Kidney capillary endothelial cell (primary cell): ENCODE measurements around the gene CORO2B.

Source experiments
- DNase-seq: peaks from one replicate; pipeline ENCODE4 v3.0.0-alpha.2; 2018; ENCODE audit warnings: low spot score

CORO2B gene

GRCh38 chr15:68554721-68555678 is 23.8 kb upstream of the CORO2B start:
- no peak for DNase-seq

- no peak for DNase-seq
Measured at GRCh38 chr15:68555679-68556037, 23.1 kb upstream of the CORO2B start.

GRCh38 chr15:68556139-68556990 is 22.4 kb upstream of the CORO2B start:
- DNase-seq: no peak

GRCh38 chr15:68557469-68558317 is 21.1 kb upstream of the CORO2B start:
- no peak for DNase-seq

- DNase-seq: peak; percentile 28
Measured at GRCh38 chr15:68558318-68559305, 20.2 kb upstream of the CORO2B start.

GRCh38 chr15:68559345-68560310 is 19.2 kb upstream of the CORO2B start:
- peak; percentile 79 for DNase-seq

- no peak for DNase-seq
Measured at GRCh38 chr15:68560501-68561113, 18.2 kb upstream of the CORO2B start.

GRCh38 chr15:68561171-68561900 is 17.5 kb upstream of the CORO2B start:
- DNase-seq: no peak

- no peak for DNase-seq
Measured at GRCh38 chr15:68561901-68562300, 16.9 kb upstream of the CORO2B start.

- no peak for DNase-seq
Measured at GRCh38 chr15:68564173-68564572, 14.6 kb upstream of the CORO2B start.

GRCh38 chr15:68565234-68565633 is 13.6 kb upstream of the CORO2B start:
- DNase-seq: no peak

- DNase-seq: no peak
Measured at GRCh38 chr15:68565726-68566125, 13.1 kb upstream of the CORO2B start.

- DNase-seq: no peak
Measured at GRCh38 chr15:68566377-68566954, 12.3 kb upstream of the CORO2B start.

- DNase-seq: no peak
Measured at GRCh38 chr15:68567345-68567744, 11.4 kb upstream of the CORO2B start.

GRCh38 chr15:68570974-68571373 is 7.8 kb upstream of the CORO2B start:
- no peak for DNase-seq

GRCh38 chr15:68571582-68571981 is 7.2 kb upstream of the CORO2B start:
- no peak for DNase-seq

GRCh38 chr15:68572309-68572708 is 6.5 kb upstream of the CORO2B start:
- no peak for DNase-seq

- DNase-seq: no peak
Measured at GRCh38 chr15:68572921-68573320, 5.9 kb upstream of the CORO2B start.
